DND-41 (cell line): ENCODE measurements around the gene KLHL3.

Experiments used
- CTCF ChIP-seq: IDR thresholded peaks from 2 replicates; pipeline ENCODE4 v1.5.1; 2012; ENCODE audit warnings: borderline replicate concordance, low read length, moderate library complexity, mild to moderate bottlenecking; ENCODE audit not compliant: poor library complexity, severe bottlenecking; ENCODE audit errors: extremely low read depth
- EZH2 ChIP-seq: IDR thresholded peaks from 3 replicates; pipeline ENCODE4 v1.6.1; 2012; ENCODE audit warnings: borderline replicate concordance, low read depth, mild to moderate bottlenecking, moderate library complexity, low read length, inconsistent platforms; ENCODE audit not compliant: severe bottlenecking

GRCh38 chr5:137570070-137570469 lies 165.8 kb downstream of the KLHL3 start:
- TF ChIP-seq CTCF: no peak
- no peak for TF ChIP-seq EZH2
